SKM-1 treated with dmso at 0.1 percent for 144 hours (cell line): ENCODE measurements around the gene SULT2A1.
"Not testable (repeated sequence)": the region's sequence is repeated elsewhere in the genome, so short reads cannot be mapped to it uniquely, and the experiment has no call there.

Source experiments
- DNase-seq: peaks from one replicate; lab custom pipeline; 2025; ENCODE audit not compliant: unreplicated experiment; lab: John Stamatoyannopoulos, UW

The SULT2A1 gene

DNA sequence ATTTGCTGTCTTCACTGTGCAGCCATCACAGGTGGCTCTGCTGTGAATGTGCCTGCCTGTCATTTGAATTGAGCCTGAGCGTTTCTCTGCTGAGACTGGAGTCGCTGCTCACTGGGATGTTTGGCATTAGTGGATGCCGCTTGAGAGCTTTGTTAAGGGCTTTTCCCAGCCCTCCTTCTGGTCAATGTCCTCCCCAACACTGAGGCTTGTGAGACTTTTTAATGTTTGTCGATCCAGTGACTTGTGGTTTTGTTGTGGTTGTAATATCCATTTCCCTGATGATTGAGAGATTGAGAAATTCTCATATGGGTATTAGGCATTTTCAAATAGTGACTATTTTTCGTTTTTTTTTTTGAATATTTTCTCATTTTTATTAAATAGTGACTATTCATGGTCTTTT is 24.5 kb downstream of the SULT2A1 start:
- no peak for DNase-seq

DNA sequence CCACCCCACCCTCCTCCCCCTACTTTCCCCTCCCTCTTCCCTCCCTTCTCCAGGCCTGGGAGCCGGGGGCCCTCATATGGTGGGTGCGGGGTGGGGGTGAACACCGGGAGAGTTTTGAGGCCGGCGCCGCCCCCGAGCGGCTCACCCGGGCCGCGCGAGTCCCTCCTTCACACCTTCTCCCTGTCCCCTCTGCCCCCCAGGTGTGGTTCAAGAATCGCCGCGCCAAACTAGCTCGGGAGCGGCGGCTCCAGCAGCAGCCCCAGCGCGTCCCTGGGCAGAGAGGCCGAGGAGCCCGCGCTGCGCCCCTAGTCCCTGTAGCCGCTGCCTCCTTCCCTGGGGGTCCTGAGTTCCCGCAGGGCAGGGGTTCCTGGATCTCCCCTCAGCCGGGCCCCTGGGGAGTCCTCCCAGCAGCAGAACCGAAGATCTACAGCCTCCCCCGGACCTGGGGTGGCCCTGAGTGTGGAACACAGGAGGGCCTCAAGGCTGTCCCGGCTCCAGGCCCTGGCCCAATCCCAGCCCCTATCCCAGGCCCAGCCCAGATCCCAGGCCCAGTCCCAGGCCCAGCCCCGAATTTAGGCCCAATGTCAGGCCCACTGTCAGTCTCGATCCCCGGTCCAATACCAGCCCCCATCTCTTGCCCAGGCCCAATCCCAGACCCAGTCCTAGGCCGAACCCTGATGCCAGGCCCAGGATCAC is 25.4 kb downstream of the SULT2A1 start:
- DNase-seq: no peak

DNA sequence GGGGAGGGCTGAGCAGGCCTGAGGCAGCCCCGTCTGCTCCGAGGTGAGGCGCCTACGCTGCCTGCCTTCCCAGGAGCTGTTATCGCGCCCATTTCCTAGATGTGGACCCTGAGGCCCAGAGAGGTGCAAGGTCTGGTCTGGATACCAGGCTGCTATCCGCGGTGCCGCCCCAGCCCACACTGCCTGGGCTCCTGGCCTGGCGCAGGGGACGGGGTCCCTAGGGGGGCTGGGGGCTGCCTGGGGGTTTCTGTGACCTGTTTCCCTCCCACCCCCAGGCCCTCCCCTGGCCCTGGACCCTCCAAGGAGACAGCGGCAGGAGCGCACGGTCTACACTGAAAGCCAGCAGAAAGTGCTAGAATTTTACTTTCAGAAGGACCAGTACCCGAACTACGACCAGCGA is 26.3 kb downstream of the SULT2A1 start:
- DNase-seq: not testable (repeated sequence)

DNA sequence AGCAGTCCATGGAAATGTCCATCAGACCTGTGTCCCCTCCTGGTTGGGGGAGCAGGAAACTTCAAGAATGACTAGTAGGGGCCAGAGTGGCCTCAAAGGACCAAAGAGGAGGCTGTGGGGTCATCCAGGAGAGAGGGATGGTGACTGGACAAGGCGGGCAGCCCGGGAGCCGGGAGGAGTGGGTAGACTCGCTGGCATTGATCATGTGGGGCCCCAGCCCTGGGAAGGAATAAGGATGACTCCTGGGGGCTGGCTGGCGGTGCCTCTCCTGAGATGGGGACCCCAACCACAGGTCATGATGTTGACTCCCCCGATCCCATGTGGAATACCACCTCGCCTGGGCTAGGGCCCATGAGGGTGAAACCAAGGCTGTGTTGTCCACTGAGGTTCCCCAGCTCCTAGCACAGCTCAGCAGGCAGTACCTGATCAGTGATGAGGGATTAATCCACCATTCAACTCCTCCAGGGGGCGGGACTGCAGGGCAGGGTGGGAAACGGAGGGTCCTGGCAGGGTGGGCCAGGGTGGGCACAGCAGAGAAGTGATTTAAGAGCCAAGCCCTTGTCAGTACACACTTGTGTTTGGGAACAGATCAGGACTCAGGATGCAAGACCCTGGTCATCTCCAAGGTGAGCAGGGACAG is 27.3 kb downstream of the SULT2A1 start, which contains the start of gene TPRX2:
Gene TPRX2, plus strand, starts transcription at position 590 of the 640 bp plus-strand sequence. Its CDS starts 12 bp downstream, at position 602.
- not testable (repeated sequence) for DNase-seq

DNA sequence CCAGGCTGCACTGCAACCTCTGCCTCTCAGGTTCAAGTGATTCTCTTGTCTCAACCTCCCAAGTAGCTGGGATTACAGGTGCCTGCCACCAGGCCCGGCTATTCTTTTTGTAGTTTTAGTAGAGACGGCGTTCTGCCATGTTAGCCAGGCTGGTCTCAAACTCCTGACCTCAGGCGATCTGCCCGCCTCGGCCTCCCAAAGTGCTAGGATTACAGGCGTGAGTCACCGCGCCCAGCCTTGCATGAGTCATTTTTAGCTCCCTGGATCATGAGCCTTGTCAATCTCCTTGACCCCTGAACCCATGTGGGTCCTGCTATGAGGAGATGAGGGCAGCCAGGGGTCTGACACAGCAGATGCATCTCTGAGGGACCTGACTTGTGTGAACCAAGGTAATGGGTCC is 27.9 kb downstream of the SULT2A1 start:
- DNase-seq: not testable (repeated sequence)

DNA sequence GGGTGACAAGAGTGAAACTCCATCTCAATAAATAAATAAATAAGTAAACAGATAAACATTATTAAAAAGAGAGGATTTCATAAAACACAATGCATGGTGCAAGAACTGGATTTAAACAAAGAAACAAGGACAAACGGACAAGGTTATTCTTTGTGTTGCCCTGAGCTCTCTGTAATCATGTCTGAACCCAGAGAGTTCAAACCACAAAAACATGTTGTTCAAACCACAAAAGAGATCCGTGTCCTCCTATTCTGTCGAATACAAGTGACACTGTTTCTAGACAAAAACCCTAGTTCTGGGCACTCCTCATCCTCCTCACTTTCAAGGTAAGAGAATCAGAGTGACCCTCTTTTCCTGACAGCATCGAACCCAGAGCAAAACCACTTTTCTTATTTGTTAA is 31.7 kb downstream of the SULT2A1 start:
- no peak for DNase-seq

DNA sequence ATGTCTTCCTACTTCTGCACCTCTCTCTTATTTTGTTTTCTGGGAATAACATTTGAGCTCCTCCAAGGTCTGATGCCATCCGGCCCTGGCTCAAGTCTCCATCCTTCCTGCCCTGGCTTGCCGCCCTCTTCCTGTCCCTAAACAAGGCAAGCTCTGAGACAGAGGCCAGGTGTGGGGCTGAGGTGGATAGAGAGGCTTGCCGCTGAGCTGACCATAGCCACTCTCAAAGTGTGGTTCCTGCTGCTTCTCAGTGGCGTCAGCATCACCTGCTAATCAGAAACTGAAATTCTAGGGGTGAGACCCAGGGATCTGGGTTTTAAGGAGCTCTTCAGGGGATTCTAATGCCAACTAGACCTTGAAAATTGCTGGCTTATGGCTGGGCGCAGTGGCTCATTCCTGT is 33.1 kb downstream of the SULT2A1 start:
- no peak for DNase-seq

DNA sequence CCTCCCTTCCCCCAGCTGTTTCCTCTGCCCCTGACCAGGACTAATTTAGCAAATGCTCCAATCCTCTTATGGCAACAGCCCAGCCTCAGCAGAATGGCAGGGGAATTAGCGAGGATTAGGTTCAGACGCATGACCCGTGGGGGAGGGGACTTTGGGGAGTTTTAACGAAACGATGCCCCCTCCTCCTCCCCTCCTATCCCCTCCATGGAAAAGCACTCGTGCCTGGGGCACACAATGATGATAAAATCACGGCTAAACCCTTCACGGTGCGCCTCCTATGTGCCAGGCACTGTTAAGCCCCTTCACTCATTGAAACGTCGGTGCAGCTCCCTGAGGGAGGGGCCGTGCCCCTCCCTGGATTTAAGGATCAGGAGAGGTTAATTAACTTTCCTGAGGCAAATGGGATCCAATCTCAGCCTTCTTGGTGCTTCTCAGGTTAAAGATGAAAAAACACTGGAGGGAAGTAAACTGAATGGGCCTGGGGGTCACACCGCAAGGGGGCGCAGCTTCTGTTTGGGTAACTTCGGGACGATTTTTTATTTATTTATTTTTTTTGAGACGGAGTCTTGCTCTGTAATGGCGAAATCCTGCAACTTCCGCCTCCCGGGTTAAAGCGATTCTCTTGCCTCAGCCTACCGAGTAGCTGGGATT is 37.2 kb downstream of the SULT2A1 start:
- DNase-seq: no peak

DNA sequence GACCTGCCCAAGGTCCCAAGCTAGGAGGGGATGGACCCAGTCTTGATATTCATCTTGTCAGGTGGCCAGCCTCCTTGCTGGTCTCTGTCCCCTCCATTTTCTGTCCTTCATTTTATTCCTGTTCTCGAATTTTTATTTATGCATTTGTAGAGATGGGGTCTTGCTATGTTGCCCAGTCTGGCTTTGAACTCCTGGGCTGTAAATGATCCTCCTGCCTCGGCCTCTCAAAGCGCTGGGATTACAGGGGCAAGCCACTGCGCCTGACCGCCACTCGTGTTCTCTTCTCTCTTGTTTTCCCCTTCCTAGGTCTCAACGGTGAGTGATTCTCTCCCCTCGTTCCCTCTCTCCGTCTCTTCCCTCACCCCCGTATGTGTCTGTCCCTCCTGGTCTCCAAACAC is 37.7 kb downstream of the SULT2A1 start:
- no peak for DNase-seq

DNA sequence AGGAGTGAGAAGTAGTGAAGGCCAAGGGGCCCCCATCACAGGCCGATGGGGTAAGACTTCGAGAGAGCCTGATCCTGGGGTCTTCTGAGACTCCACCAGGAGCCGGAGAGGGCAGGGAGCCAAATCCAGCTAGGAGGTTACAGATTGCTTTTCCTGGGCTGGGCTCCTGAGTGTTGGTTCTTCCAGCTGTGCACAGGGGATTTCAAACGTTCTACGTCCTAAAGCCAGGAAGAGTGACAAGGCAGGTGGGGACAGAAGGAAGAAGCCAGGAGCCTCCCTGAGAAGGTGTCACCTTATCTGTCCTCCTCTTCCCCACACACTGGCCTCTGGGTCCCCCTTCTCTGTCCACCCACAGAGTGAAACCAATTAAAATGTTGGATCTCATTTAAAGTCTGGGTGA is 43.2 kb downstream of the SULT2A1 start:
- no peak for DNase-seq

DNA sequence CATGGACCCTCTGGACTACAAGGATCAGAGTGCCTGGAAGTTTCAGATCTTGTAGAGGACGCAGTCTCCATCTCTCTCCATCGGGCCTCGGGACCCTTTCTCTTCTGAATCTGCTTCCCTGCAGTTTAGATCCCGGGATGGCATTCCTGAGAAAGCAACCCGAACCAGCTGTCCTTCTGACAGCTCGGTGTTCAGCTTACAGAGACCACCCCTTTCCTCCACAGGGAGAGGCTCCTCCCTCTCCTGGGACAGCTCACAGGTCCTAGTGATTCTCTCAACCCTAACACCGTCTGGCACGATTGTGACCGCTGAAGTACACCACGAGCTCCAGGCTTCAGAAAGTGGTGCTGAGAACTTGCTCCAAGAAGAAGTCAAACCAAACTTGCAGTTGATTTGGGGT is 46.2 kb downstream of the SULT2A1 start:
- no peak for DNase-seq

DNA sequence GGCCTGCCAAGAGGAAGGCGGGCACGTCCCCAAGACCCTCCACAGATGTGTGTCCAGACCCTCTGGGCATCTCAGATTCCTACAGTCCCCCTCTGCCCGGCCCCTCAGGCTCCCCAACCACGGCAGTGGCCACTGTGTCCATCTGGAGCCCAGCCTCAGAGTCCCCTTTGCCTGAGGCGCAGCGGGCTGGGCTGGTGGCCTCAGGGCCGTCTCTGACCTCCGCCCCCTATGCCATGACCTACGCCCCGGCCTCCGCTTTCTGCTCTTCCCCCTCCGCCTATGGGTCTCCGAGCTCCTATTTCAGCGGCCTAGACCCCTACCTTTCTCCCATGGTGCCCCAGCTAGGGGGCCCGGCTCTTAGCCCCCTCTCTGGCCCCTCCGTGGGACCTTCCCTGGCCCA is 46.7 kb downstream of the SULT2A1 start:
- DNase-seq: no peak

DNA sequence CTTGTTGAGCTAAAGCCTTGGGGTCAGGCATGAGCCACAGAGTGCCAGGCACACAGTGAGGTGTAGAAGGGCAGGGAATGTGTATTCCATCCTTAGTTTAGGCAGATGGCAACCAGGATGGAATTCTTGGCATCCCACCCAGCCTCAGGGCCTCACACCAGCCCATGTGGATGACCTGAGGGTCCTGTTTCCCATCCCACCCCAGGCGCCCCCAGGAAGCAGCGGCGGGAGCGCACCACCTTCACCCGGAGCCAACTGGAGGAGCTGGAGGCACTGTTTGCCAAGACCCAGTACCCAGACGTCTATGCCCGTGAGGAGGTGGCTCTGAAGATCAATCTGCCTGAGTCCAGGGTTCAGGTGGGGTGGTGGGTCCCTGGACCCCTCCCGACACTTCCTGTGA is 50.1 kb downstream of the SULT2A1 start:
- no peak for DNase-seq

DNA sequence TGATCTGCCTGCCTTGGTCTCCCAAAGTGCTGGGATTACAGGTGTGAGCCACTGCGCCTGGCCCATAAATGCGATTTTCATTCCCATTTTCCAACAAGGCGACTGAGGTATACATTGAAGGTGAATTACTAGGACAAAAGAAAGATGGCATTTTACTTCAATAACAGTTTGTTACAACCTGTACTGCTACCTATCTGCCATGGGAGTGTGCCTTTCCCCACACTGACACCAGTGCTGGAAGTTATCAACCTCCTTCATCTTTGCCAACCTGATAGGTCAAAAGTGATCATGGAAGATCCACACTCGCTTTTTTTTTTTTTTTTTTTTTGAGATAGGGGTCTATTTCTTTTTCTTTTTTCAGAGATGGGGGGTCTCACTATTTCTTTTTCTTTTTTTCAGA is 53.4 kb downstream of the SULT2A1 start:
- no peak for DNase-seq

DNA sequence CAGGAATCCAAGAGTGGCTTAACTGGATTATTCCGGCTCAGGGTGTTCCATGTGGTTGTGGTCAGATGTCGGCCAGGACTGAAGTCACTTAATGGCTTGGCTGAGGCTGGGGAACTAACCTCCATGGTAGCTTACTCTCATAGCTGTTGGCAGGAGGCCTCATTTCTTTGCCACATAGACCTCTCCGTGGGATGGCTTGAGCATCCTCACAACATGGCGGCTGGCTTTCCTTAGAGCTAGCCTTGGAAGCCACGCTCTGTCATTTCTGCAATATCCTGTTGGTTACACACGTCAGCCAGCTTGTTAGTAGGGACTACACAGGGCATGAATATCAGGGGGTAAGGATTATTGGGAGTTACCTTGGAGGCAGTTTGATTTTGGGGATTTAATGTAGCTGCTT is 59.3 kb downstream of the SULT2A1 start:
- DNase-seq: no peak

DNA sequence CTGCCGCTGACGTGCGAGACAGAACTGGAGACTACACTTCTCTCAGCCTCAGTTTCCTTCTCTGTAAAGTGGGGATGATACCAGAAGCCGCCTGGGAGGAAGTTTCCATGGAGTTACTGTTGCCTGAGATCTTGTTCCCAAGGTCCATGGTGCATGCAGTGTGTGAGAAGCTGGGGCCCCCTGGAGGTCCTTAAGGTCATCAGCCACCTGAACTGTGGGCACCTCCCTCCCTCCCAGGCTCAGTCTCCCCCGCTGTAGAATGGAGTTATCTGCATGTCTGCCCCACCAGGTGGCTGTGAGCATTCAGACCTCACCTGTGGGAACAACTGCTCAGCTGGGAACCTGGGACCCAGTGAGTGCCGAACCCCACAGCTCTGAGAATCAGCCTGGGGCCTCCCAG is 61.7 kb downstream of the SULT2A1 start:
- DNase-seq: no peak

DNA sequence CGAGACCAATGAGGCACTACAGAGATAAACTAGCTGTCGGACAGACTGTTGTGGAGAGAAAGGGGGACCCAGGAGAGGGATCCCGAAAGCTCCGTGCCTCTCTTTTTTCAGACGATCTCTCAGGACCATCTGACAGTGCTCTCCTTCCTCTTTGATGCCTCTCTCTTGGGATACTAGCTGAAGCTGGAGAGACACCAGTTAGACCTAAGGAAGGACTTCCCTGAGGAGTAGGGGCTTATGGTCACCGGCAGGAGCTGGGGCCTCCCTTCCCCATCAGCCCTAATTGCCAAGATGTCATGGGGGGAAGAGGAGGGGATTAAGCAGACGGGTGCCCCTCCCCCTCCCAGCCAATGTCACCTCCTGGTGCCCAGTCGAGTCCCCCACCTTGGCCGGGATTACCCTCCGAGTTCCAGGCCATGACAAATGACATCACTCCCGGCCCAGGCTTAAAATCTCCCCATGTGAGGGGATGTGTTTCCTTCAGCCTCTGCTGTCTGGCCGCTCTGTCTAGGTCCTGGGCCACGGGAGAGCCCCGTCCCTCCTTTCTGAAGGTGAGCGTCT is 64.6 kb downstream of the SULT2A1 start, which contains the start of gene CRX:
Gene CRX, plus strand, starts transcription at position 478 of the 561 bp plus-strand sequence. CDS start 12,507 bp downstream, outside the sequence.
- no peak for DNase-seq
